ENCODE measurements around the gene FUT1.

FUT1 gene

GRCh38 chr19:48751845-48752495, 471 bp downstream of the FUT1 start:
- Histone ChIP-seq H3K36me3 (no peaks in the 10 kb centered on the region), H3K4me3 (ENCODE audit: low read depth, low read length) (peak overlapping the region; percentile 43), H3K9me3 (ENCODE audit: severe bottlenecking) (peaks cover 2% of the 10 kb centered on the region), H3K27me3 (ENCODE audit: insufficient read depth, low read depth, severe bottlenecking) (no peaks in the 10 kb centered on the region), H3K27ac (no peak overlapping the region)
- TF ChIP-seq CTCF (IDR thresholded peaks at IDR 0.05; ENCODE audit: low read depth, low read length), result no peak
- no peak for DNase-seq

GRCh38 chr19:48750771-48751504, 1.5 kb downstream of the FUT1 start:
- no peak for DNase-seq
- Histone ChIP-seq H3K27me3 (ENCODE audit: insufficient read depth, low read depth, severe bottlenecking) (no peaks in the 10 kb centered on the region), H3K4me3 (ENCODE audit: low read depth, low read length) (no peak overlapping the region), H3K9me3 (ENCODE audit: severe bottlenecking) (peaks cover 2% of the 10 kb centered on the region), H3K27ac (no peak overlapping the region), H3K36me3 (no peaks in the 10 kb centered on the region)
- no peak for TF ChIP-seq CTCF (IDR thresholded peaks at IDR 0.05; ENCODE audit: low read depth, low read length)

- no peaks in the 10 kb centered on the region for H3K27me3 ChIP-seq (ENCODE audit: insufficient read depth, low read depth, severe bottlenecking)
- peaks cover 2% of the 10 kb centered on the region for H3K9me3 ChIP-seq (ENCODE audit: severe bottlenecking)
- no peak for DNase-seq
- no peak overlapping the region for H3K4me3 ChIP-seq (ENCODE audit: low read depth, low read length)
- H3K27ac ChIP-seq, result no peak overlapping the region
- no peaks in the 10 kb centered on the region for H3K36me3 ChIP-seq
- TF ChIP-seq CTCF (IDR thresholded peaks at IDR 0.05; ENCODE audit: low read depth, low read length), result no peak
These were observed 2.1 kb downstream of the FUT1 start for GRCh38 chr19:48750351-48750750.

- Histone ChIP-seq H3K4me3 (ENCODE audit: low read depth, low read length) (no peak overlapping the region), H3K27me3 (ENCODE audit: insufficient read depth, low read depth, severe bottlenecking) (no peaks in the 10 kb centered on the region), H3K27ac (no peak overlapping the region), H3K36me3 (no peaks in the 10 kb centered on the region), H3K9me3 (ENCODE audit: severe bottlenecking) (peaks cover 2% of the 10 kb centered on the region)
- DNase-seq, result no peak
- no peak for TF ChIP-seq CTCF (IDR thresholded peaks at IDR 0.05; ENCODE audit: low read depth, low read length)
These were observed 2.8 kb downstream of the FUT1 start for GRCh38 chr19:48749571-48750198.

- H3K4me3 ChIP-seq (ENCODE audit: low read depth, low read length), result peak within 1 kb of the TSS; percentile 58
- H3K36me3 ChIP-seq, result no peaks in the 10 kb centered on the region
- H3K27ac ChIP-seq, result peak within 1 kb of the TSS; percentile 49
- TF ChIP-seq CTCF (IDR thresholded peaks at IDR 0.05; ENCODE audit: low read depth, low read length), result no peak
- peak; percentile 85 for DNase-seq
- no peaks in the 10 kb centered on the region for H3K27me3 ChIP-seq (ENCODE audit: insufficient read depth, low read depth, severe bottlenecking)
- no peaks in the 10 kb centered on the region for H3K9me3 ChIP-seq (ENCODE audit: severe bottlenecking)
These were observed 5.5 kb downstream of the FUT1 start, which contains the start of gene IZUMO1 for GRCh38 chr19:48746738-48747575. IZUMO1 (minus strand) TSS chr19:48746909; CDS start chr19:48745859, 1,050 bp downstream.
